Aorta (tissue), 5 donors: Measurements from ENCODE around the gene CFAP53. TPM values are rescaled to one million over a fixed set of nuclear protein-coding genes. Genes with fewer than 3 reads are reported as not detected.
A peak's percentile ranks its signal among the peaks of the same experiment; 100 is the strongest.

Experiments used
- ATAC-seq: fragments of 200-7000 bp; cut with Tn5 transposase; one replicate; pipeline ENCODE4 v1.9.1; 2022; ENCODE audit warnings: moderate library complexity; ENCODE audit not compliant: low FRiP score
- DNase-seq, 2 donors: peaks; one replicate each; pipeline ENCODE4 v3.0.0-alpha.2; 2020
- H3K27ac ChIP-seq, 2 donors: one replicate each; pipeline ENCODE4 v1.5.1; 2013; ENCODE audit warnings: low read length in 2 of 2, mild to moderate bottlenecking in 2 of 2, moderate library complexity in 2 of 2, control low read depth in 1 of 2, inconsistent platforms in 1 of 2, low read depth in 1 of 2
- H3K27me3 ChIP-seq, 2 donors: one replicate each; pipeline ENCODE4 v1.6.1; 2013; ENCODE audit warnings: control low read depth in 1 of 2, low read length in 1 of 2, mild to moderate bottlenecking in 1 of 2, moderate library complexity in 1 of 2; ENCODE audit not compliant: insufficient read depth in 2 of 2, control insufficient read depth in 1 of 2
- H3K36me3 ChIP-seq, 2 donors: one replicate each; pipeline ENCODE4 v1.6.1; 2013; ENCODE audit warnings: control low read depth in 1 of 2, low read length in 1 of 2, mild to moderate bottlenecking in 1 of 2; ENCODE audit not compliant: insufficient read depth in 2 of 2, control insufficient read depth in 1 of 2
- H3K4me1 ChIP-seq, 2 donors: one replicate each; pipeline ENCODE4 v1.6.1; 2013; ENCODE audit warnings: low read length in 2 of 2, control low read depth in 1 of 2, mild to moderate bottlenecking in 1 of 2, moderate library complexity in 1 of 2; ENCODE audit not compliant: insufficient read depth in 2 of 2, control insufficient read depth in 1 of 2
- H3K4me3 ChIP-seq, 2 donors: one replicate each; pipeline ENCODE4 v1.5.1; 2013; ENCODE audit warnings: low read length in 2 of 2, control low read depth in 1 of 2, mild to moderate bottlenecking in 1 of 2
- H3K9me3 ChIP-seq: one replicate; pipeline ENCODE4 v1.6.1; 2013; ENCODE audit warnings: mild to moderate bottlenecking, low read length; ENCODE audit not compliant: control insufficient read depth
- WGBS, 2 donors: extraction: QIAGEN DNeasy Blood & Tissue Kit; methylation state at CpG; one replicate each; pipeline ENCODE4 v1.1.7; 2013; 5-methylcytosine and 5-hydroxymethylcytosine counted together
- intact Hi-C, 2 donors: fragments of 100-400 bp; cut with DNase I; formaldehyde crosslinking; loops; one replicate each; pipeline versions ENCODE4 v1.14.2 to v1.15.0; 2022
- polyA plus RNA-seq, 2 donors: library from polyadenylated mRNA; stranded (reverse); fragments of 200-250 nt; gene quantifications; one replicate each; pipeline ENCODE4 v1.2.3, GENCODE V29; 2013
- total RNA-seq, 2 donors: library from RNA; stranded (reverse); fragmentation: NEBNext Ultra II Directional; extraction: Animal tissue kit (Norgen Biotek cat#: 25700); gene quantifications; one replicate each; pipeline ENCODE4 v1.2.1, GENCODE V29; 2021
- donor health status: healthy with polysubstance abuse.
- donor health status: Bipolar disorder and iron deficiency.
- donor health status: DM: no; HTN: no; CAD: no.
- donor health status: DM: no; HTN: no; CAD: no.
- donor health status: DM: yes; HTN: yes; CAD: no.

Gene CFAP53
- total and polyA plus RNA-seq, 4 donors, result 0.39 to 0.61 (median 0.49) TPM; not detected in 1

DNA sequence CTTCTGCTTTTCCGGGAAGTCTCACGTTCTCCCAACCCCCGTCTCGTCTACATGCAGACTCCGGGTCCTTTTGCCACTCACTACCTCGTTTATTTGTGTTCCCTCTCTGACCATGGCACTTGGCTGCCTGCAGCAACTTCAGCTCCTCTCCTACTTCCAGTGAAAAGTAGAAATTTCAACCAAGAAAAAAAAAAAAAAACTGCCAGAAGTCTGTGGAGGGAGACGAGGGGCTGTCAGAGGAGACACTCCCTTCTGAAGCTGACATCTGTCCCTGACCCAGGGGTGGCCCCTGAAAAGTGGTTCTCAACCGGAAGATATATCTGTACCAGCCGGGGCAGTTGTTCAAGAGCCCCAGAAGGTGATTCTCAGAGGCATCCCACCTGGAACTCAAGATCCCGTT lies 70.6 kb downstream of the CFAP53 start:
- H3K27ac ChIP-seq, result no peak overlapping the region
- ATAC-seq (no peak), DNase-seq (no peak)
- no peaks in the 10 kb centered on the region for H3K36me3 ChIP-seq
- intact Hi-C loops, result loop anchor here in 1 of 2 donors (2.0 kb wide), 2 partner anchors 137 to 185 kb away; no protein-coding TSS in a partner anchor
- H3K27me3 ChIP-seq, result no peaks in the 10 kb centered on the region
- H3K9me3 ChIP-seq, result no peaks in the 10 kb centered on the region
- WGBS, 2 donors, result 37 to 38% methylated on average over 10 of the region's 10 CpGs
- no peak overlapping the region for H3K4me3 ChIP-seq
- H3K4me1 ChIP-seq, result no peaks in the 10 kb centered on the region

DNA sequence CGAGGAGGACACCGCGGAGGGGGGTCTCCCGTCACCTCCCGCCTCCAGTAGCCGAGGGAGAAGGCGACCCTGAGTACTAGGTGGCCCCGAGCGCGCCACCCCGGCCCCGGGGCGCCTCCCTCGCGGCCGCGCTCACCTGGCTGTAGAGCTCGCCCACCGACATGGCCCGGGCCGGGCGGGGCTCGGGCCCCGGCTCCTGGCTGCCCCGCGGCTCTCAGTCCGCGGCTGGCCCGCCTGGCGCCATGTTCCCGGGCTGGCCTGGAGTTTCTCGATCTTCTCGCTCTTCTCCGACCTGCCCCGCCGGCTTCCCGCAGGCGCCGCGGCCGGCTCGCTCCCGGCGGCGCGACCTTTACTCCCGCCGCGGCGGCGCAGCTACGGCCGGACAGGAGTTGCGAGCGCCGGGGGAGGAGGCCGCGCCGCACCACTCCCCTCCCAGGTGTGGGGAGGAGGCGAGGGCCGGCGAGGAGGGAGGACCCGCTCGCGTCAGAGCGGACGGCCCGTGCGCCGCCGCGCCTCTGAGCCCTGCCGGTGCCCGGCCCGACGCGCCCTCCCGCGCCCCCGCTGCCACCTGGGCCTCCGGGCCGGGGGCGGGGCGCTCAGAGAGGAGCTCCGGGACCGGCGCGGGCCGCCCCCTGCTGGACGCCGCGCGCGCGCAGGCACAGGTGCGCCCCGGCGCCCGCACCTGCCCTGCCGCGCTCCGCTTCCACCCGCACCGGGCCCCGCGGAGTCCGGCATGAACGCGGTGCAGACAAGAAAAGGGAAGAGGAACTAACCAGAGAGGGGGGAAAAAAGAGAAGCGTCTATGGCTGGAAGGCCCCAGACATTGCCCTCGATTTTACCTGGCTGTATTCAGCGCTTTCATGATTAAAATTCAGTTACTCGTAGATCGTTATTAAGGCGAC lies 71.4 kb downstream of the CFAP53 start, which contains the start of gene MYO5B:
MYO5B (minus strand) TSS at position 517 of the 902 bp plus-strand sequence; CDS start at position 163, 354 bp downstream.
- ATAC-seq (peak; percentile 64), DNase-seq (peak in 1 of 2 donors; percentile 48)
- Histone ChIP-seq H3K4me1 (no peaks in the 10 kb centered on the region), H3K27ac (no peak within 1 kb of the TSS), H3K27me3 (no peaks in the 10 kb centered on the region), H3K4me3 (peak within 1 kb of the TSS; percentile 85 to 95), H3K9me3 (no peaks in the 10 kb centered on the region), H3K36me3 (no peaks in the 10 kb centered on the region)
- WGBS, 2 donors, result 1% methylated on average over 64 to 115 of the region's 115 CpGs
- intact Hi-C loops, result loop anchor here in 1 of 2 donors (2.0 kb wide), 2 partner anchors 136 to 184 kb away; no protein-coding TSS in a partner anchor

GRCh38 chr18:50193796-50194630 lies 72.3 kb downstream of the CFAP53 start:
- no peaks in the 10 kb centered on the region for H3K4me1 ChIP-seq
- H3K27me3 ChIP-seq, result no peaks in the 10 kb centered on the region
- intact Hi-C loops, result loop anchor here in 1 of 2 donors (2.0 kb wide), 2 partner anchors 135 to 183 kb away; no protein-coding TSS in a partner anchor
- H3K4me3 ChIP-seq, result peak overlapping the region; percentile 85 to 95
- ATAC-seq (peak; percentile 12), DNase-seq (peak in 1 of 2 donors; percentile 42)
- H3K9me3 ChIP-seq, result no peaks in the 10 kb centered on the region
- WGBS, 2 donors, result 1% methylated on average over 68 of the region's 68 CpGs
- no peaks in the 10 kb centered on the region for H3K36me3 ChIP-seq
- H3K27ac ChIP-seq, result no peak overlapping the region

- DNase-seq, result no peak
- Histone ChIP-seq H3K4me1 (no peaks in the 10 kb centered on the region), H3K27me3 (no peaks in the 10 kb centered on the region), H3K4me3 (peak overlapping the region in 1 of 2 donors; percentile 95), H3K27ac (no peak overlapping the region), H3K9me3 (no peaks in the 10 kb centered on the region), H3K36me3 (no peaks in the 10 kb centered on the region)
- ATAC-seq, result peak; percentile 22
- WGBS, 2 donors, result 8 to 9% methylated on average over 31 of the region's 31 CpGs
- intact Hi-C loops, result no loop called here
Measured at GRCh38 chr18:50192995-50193795, 73.1 kb downstream of the CFAP53 start.

DNA sequence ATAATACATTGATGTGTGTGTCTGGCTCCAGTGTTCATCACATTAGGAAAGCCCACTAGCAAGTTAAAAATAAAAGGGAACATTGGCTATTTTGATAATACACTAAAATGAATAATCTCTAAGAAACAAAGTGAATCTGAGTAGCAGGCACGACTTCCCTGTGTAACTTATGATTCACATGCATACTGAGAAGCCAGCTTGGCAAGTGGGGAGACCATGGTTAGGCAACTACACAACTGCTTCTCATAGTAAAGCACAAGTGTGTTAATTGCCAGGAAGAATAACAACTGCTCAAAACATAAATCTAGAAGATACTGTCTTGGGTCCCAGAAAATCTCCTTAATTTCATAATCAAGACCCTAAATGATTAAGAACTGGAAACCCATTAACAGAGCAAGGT lies 75.4 kb downstream of the CFAP53 start:
- DNase-seq (no peak), ATAC-seq (no peak)
- Histone ChIP-seq H3K27me3 (no peaks in the 10 kb centered on the region), H3K4me3 (no peak overlapping the region), H3K27ac (no peak overlapping the region), H3K36me3 (no peaks in the 10 kb centered on the region), H3K4me1 (no peaks in the 10 kb centered on the region), H3K9me3 (no peaks in the 10 kb centered on the region)
- WGBS, 2 donors, result 24% methylated on average over 1 of the region's 1 CpG
- intact Hi-C loops, result no loop called here

DNA sequence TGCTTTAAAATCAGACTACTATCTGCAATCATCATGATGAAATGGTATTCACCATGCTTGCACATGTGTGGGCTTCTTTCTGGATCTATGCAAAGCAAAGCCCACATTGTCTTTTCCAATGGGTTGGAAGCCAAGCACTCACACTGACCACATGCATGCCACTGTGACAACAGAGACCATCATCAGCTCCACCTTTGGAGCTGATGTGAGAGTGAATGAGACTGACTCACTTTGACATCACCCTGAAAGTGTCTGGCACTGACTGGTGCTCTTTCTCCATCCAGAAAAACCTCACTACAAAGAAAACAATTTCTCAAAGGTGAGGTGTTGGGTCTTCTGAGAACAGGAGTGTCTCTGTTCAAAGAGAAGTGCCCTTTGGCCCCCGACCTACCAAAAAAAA lies 76.1 kb downstream of the CFAP53 start:
- intact Hi-C loops, result no loop called here
- Histone ChIP-seq H3K9me3 (no peaks in the 10 kb centered on the region), H3K27me3 (no peaks in the 10 kb centered on the region), H3K4me1 (no peaks in the 10 kb centered on the region), H3K27ac (no peak overlapping the region), H3K36me3 (no peaks in the 10 kb centered on the region), H3K4me3 (no peak overlapping the region)
- WGBS, 2 donors, result 61 to 69% methylated on average over 1 of the region's 1 CpG
- ATAC-seq, result no peak
- DNase-seq, result no peak

GRCh38 chr18:50189160-50189559 lies 77.1 kb downstream of the CFAP53 start:
- DNase-seq, result no peak
- 92 to 93% methylated on average over 1 of the region's 1 CpG for WGBS, 2 donors

DNA sequence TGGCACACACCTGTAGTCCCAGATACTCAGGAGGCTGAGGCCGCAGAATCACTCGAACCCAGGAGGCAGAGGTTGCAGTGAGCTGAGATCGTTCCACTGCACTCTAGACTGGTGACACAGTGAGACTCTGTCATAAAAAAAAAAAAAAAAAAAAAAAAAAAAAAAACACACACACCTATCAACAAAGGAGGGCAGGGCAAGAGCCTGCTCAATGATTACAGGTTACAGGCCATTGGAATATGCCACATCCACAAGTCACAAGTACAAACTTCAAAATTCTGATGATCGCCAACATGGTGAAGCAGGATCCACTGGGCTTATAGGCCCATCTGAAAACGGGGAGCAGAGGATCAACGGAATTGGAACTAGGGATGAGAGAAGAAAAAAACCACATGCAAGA lies 77.6 kb downstream of the CFAP53 start:
- Histone ChIP-seq H3K4me3 (no peak overlapping the region), H3K4me1 (no peaks in the 10 kb centered on the region), H3K27me3 (no peaks in the 10 kb centered on the region), H3K36me3 (no peaks in the 10 kb centered on the region), H3K27ac (no peak overlapping the region), H3K9me3 (no peaks in the 10 kb centered on the region)
- no peak for ATAC-seq
- intact Hi-C loops, result no loop called here
- no peak for DNase-seq
- WGBS, 2 donors, result 87 to 97% methylated on average over 6 of the region's 6 CpGs

More at GRCh38 chr18:50189160-50189559, 77.1 kb downstream of the CFAP53 start:
- no peak overlapping the region for H3K27ac ChIP-seq
- no peaks in the 10 kb centered on the region for H3K9me3 ChIP-seq
- no peaks in the 10 kb centered on the region for H3K27me3 ChIP-seq
- H3K36me3 ChIP-seq, result no peaks in the 10 kb centered on the region
- no peak for ATAC-seq
- intact Hi-C loops, result no loop called here
- H3K4me3 ChIP-seq, result no peak overlapping the region
- H3K4me1 ChIP-seq, result no peaks in the 10 kb centered on the region
